Naive thymus-derived CD4-positive, alpha-beta T cell (primary cell): ENCODE measurements around the gene MTA2. TPM values are rescaled to one million over a fixed set of nuclear protein-coding genes. Genes with fewer than 3 reads are reported as not detected.
"Not testable (repeated sequence)": the region's sequence is repeated elsewhere in the genome, so short reads cannot be mapped to it uniquely, and the experiment has no call there.

Source experiments
- ATAC-seq: fragments of 150-1000 bp; cut with Tn5 transposase; 2 replicates; pipeline ENCODE4 v1.10.0; 2021; ENCODE audit warnings: mild to moderate bottlenecking, moderate library complexity
- CTCF ChIA-PET: fragments of 350-600 bp; sonication (Branson Sonifier 250); formaldehyde crosslinking; loops from one replicate; lab custom pipeline; 2021; ENCODE audit warnings: antibody characterized with exemption; lab: Charles Lee
- POLR2A ChIA-PET: fragments of 350-600 bp; sonication (Branson Sonifier 250); formaldehyde crosslinking; loops from one replicate; lab custom pipeline; 2021; ENCODE audit warnings: antibody characterized with exemption, inconsistent platforms; lab: Charles Lee
- DNase-seq, 9 donors: peaks; one replicate each; pipeline versions ENCODE4 v3.0.0 to v3.0.0-alpha.2; 2020 to 2022; ENCODE audit warnings: mixed read lengths in 1 of 9
- H3K27ac ChIP-seq: one replicate; pipeline ENCODE4 v1.7.0; 2013; ENCODE audit warnings: mild to moderate bottlenecking, low read depth, low read length, moderate library complexity
- H3K27me3 ChIP-seq, 2 donors: one replicate each; pipeline ENCODE4 v1.7.0; 2013; ENCODE audit warnings: low read length in 2 of 2, mild to moderate bottlenecking in 2 of 2, moderate library complexity in 2 of 2; ENCODE audit not compliant: control insufficient read depth in 2 of 2, insufficient read depth in 2 of 2
- H3K36me3 ChIP-seq, 3 experiments: 1 replicate in 2 of 3; 2 replicates in 1 of 3; pipeline ENCODE4 v1.7.0; 2013; ENCODE audit warnings: low read length in 3 of 3, mild to moderate bottlenecking in 3 of 3, moderate library complexity in 1 of 3; ENCODE audit not compliant: insufficient read depth in 3 of 3, control insufficient read depth in 2 of 3
- H3K4me1 ChIP-seq, 2 donors: one replicate each; pipeline ENCODE4 v1.7.0; 2013; ENCODE audit warnings: low read length in 2 of 2, mild to moderate bottlenecking in 2 of 2, moderate library complexity in 1 of 2; ENCODE audit not compliant: control insufficient read depth in 2 of 2, insufficient read depth in 2 of 2
- H3K4me3 ChIP-seq: 2 replicates; pipeline ENCODE4 v1.7.0; 2013; ENCODE audit warnings: mild to moderate bottlenecking, low read length
- H3K9me3 ChIP-seq, 3 experiments: 1 replicate in 2 of 3; 2 replicates in 1 of 3; pipeline ENCODE4 v1.7.0; 2013; ENCODE audit warnings: low read length in 3 of 3; ENCODE audit not compliant: control insufficient read depth in 2 of 3
- H3K27ac Mint-ChIP-seq, 9 donors: one replicate each; pipeline ENCODE4 v1.8.0; 2020 to 2022; ENCODE audit warnings: mixed read lengths in 9 of 9, mild to moderate bottlenecking in 8 of 9, moderate library complexity in 5 of 9, inconsistent platforms in 2 of 9
- H3K27me3 Mint-ChIP-seq, 5 donors: one replicate each; pipeline ENCODE4 v1.8.0; 2021 to 2022; ENCODE audit warnings: mixed read lengths in 5 of 5, mild to moderate bottlenecking in 1 of 5
- H3K36me3 Mint-ChIP-seq, 5 donors: one replicate each; pipeline ENCODE4 v1.8.0; 2020 to 2022; ENCODE audit warnings: mixed read lengths in 5 of 5, mild to moderate bottlenecking in 3 of 5, inconsistent platforms in 1 of 5
- H3K4me1 Mint-ChIP-seq, 7 donors: one replicate each; pipeline ENCODE4 v1.8.0; 2020 to 2022; ENCODE audit warnings: mixed read lengths in 7 of 7, mild to moderate bottlenecking in 3 of 7, inconsistent platforms in 1 of 7
- H3K4me3 Mint-ChIP-seq, 10 donors: one replicate each; pipeline ENCODE4 v1.8.0; 2020 to 2022; ENCODE audit warnings: mild to moderate bottlenecking in 10 of 10, mixed read lengths in 10 of 10, moderate library complexity in 6 of 10, inconsistent platforms in 2 of 10
- H3K9me3 Mint-ChIP-seq, 11 donors: one replicate each; pipeline ENCODE4 v1.8.0; 2020 to 2022; ENCODE audit warnings: mixed read lengths in 11 of 11, mild to moderate bottlenecking in 4 of 11, inconsistent platforms in 1 of 11, moderate library complexity in 1 of 11
- intact Hi-C, 2 donors: fragments of 100-400 bp; cut with micrococcal nuclease; formaldehyde crosslinking; loops; one replicate each; pipeline ENCODE4 v1.15.1; 2023
- polyA plus RNA-seq, 2 donors: library from polyadenylated mRNA; unstranded; fragments of 300-500 nt; fragmentation: Illumina TruSeq; gene quantifications; one replicate each; pipeline ENCODE4 v1.2.3, GENCODE V29; 2021
- total RNA-seq, 6 experiments: library from RNA in 5 of 6; stranded (reverse) in 5 of 6; gene quantifications; 1 replicate in 5 of 6; 2 replicates in 1 of 6; pipeline ENCODE4 v1.2.3 and lab custom pipeline; 2021 to 2026

The MTA2 gene
- total RNA-seq, result 100 to 1,000 TPM; 134 to 238 (median 199) TPM
- 10 to 100 TPM; 25.6 to 46.4 TPM for polyA plus RNA-seq
- total RNA-seq (lab: John Stamatoyannopoulos, UW), result 218 reads per million, percentile 94 among the genes with 10 or more reads in this experiment

- no peaks in the 10 kb centered on the region for H3K27me3 Mint-ChIP-seq
- Histone ChIP-seq H3K27me3 (no peaks in the 10 kb centered on the region), H3K9me3 (no peaks in the 10 kb centered on the region), H3K27ac (peak within 1 kb of the TSS; percentile 98), H3K4me1 (peaks cover 16 to 23% of the 10 kb centered on the region in 2 donors), H3K4me3 (peak within 1 kb of the TSS; percentile 71), H3K36me3 (peaks cover 12 to 60% (median 25%) of the 10 kb centered on the region in 3 experiments)
- ATAC-seq, result peak; percentile 85
- H3K27ac Mint-ChIP-seq, result peak within 1 kb of the TSS; percentile 90 to 98 (median 97)
- peaks cover 0 to 1% (median 0%) of the 10 kb centered on the region in 11 donors for H3K9me3 Mint-ChIP-seq
- peaks cover 11 to 55% (median 37%) of the 10 kb centered on the region in 5 donors for H3K36me3 Mint-ChIP-seq
- intact Hi-C loops, result loop anchor here (1.0 to 5.0 kb wide), 6 partner anchors 11 to 256 kb away; partner anchors contain the start of genes EML3 (in 1 of the 2), GANAB (in 1 of the 2), HNRNPUL2 (in 1 of the 2) and UBXN1 (in 1 of the 2)
- peak within 1 kb of the TSS; percentile 85 to 99 (median 94) for H3K4me3 Mint-ChIP-seq
- peak; percentile 98 to 100 (median 100) for DNase-seq
- peaks cover 43 to 64% (median 54%) of the 10 kb centered on the region in 7 donors for H3K4me1 Mint-ChIP-seq
- POLR2A ChIA-PET, result interaction anchor here (0.5 to 15.2 kb wide), 29 partner anchors 7 to 280 kb away, joined by 3 to 219 read pairs (median 5); partner anchors contain the start of genes B3GAT3, BSCL2, C11orf98 and CSKMT
- CTCF ChIA-PET, result interaction anchor here (0.6 to 1.3 kb wide), 6 partner anchors 9 to 207 kb away, joined by 3 to 13 read pairs (median 3); partner anchors contain the start of genes ROM1 and TUT1
Observed at GRCh38 chr11:62601372-62602140, at the start of gene MTA2. MTA2 (minus strand) TSS chr11:62601865; CDS start chr11:62601450, 415 bp downstream.

GRCh38 chr11:62650283-62650682 lies 48.6 kb upstream of the MTA2 start:
- H3K36me3 ChIP-seq, result peaks cover 0 to 28% (median 0%) of the 10 kb centered on the region in 3 experiments
- Mint-ChIP-seq H3K4me1 (peaks cover 17 to 48% (median 36%) of the 10 kb centered on the region in 7 donors), H3K36me3 (peaks cover 0 to 12% (median 0%) of the 10 kb centered on the region in 5 donors), H3K27ac (peak overlapping the region in 2 of 9 donors; percentile 28 to 71)
- ChIA-PET POLR2A (interaction anchor here (0.6 to 21.6 kb wide), 12 partner anchors 7 to 227 kb away, joined by 3 to 332 read pairs (median 4); partner anchors contain the start of genes C11orf98, CSKMT, LBHD1 and MTA2), CTCF (interaction anchor here (1.0 to 1.5 kb wide), 5 partner anchors 9 to 59 kb away, joined by 3 to 5 read pairs (median 3); partner anchors contain the start of genes C11orf98, CSKMT and TUT1)
- DNase-seq, H3K27me3 Mint-ChIP-seq, H3K4me3 ChIP-seq, intact Hi-C loops, H3K27me3 ChIP-seq, H3K4me3 Mint-ChIP-seq, H3K9me3 ChIP-seq, H3K9me3 Mint-ChIP-seq, H3K27ac ChIP-seq, ATAC-seq: not testable (repeated sequence)
- H3K4me1 ChIP-seq, result peaks cover 19 to 27% of the 10 kb centered on the region in 2 donors

- ATAC-seq, result no peak
- Mint-ChIP-seq H3K36me3 (peaks cover 0 to 14% (median 0%) of the 10 kb centered on the region in 5 donors), H3K9me3 (peaks cover 0 to 8% (median 0%) of the 10 kb centered on the region in 11 donors), H3K4me1 (peaks cover 17 to 49% (median 42%) of the 10 kb centered on the region in 7 donors), H3K4me3 (peak overlapping the region in 1 of 10 donors; percentile 25), H3K27ac (peak overlapping the region in 2 of 9 donors; percentile 14 to 38), H3K27me3 (no peaks in the 10 kb centered on the region)
- H3K36me3 ChIP-seq, result peaks cover 0 to 28% (median 0%) of the 10 kb centered on the region in 3 experiments
- no peak overlapping the region for H3K4me3 ChIP-seq
- no peaks in the 10 kb centered on the region for H3K9me3 ChIP-seq
- ChIA-PET CTCF (interaction anchor here (1.1 to 2.2 kb wide), 4 partner anchors 14 to 50 kb away, joined by 3 to 6 read pairs (median 3); partner anchors contain the start of genes C11orf98, CSKMT, EML3 and ROM1), POLR2A (interaction anchor here (0.6 to 21.6 kb wide), 11 partner anchors 8 to 206 kb away, joined by 3 to 332 read pairs (median 5); partner anchors contain the start of genes B3GAT3, C11orf98, CSKMT and HNRNPUL2)
- H3K27ac ChIP-seq, result no peak overlapping the region
- no peak for DNase-seq
- peaks cover 19 to 33% of the 10 kb centered on the region in 2 donors for H3K4me1 ChIP-seq
- intact Hi-C loops, result no loop called here
- no peaks in the 10 kb centered on the region for H3K27me3 ChIP-seq
Observed at GRCh38 chr11:62649486-62649885, 47.8 kb upstream of the MTA2 start.

GRCh38 chr11:62648967-62649364 lies 47.3 kb upstream of the MTA2 start:
- Mint-ChIP-seq H3K36me3 (peaks cover 0 to 16% (median 0%) of the 10 kb centered on the region in 5 donors), H3K4me3 (no peak overlapping the region), H3K27ac (peak overlapping the region in 2 of 9 donors; percentile 14 to 55), H3K4me1 (peaks cover 17 to 51% (median 47%) of the 10 kb centered on the region in 7 donors), H3K9me3 (peaks cover 0 to 5% (median 0%) of the 10 kb centered on the region in 11 donors), H3K27me3 (no peaks in the 10 kb centered on the region)
- CTCF ChIA-PET, result interaction anchor here (1.1 to 2.2 kb wide), 2 partner anchors 16 to 36 kb away, joined by 3 to 6 read pairs; partner anchors contain the start of genes C11orf98, CSKMT, EML3 and ROM1
- intact Hi-C loops, result no loop called here
- Histone ChIP-seq H3K4me3 (no peak overlapping the region), H3K9me3 (no peaks in the 10 kb centered on the region), H3K27ac (no peak overlapping the region), H3K36me3 (peaks cover 0 to 33% (median 0%) of the 10 kb centered on the region in 3 experiments), H3K27me3 (no peaks in the 10 kb centered on the region), H3K4me1 (peaks cover 19 to 33% of the 10 kb centered on the region in 2 donors)
- POLR2A ChIA-PET, result interaction anchor here (0.9 to 21.6 kb wide), 10 partner anchors 9 to 192 kb away, joined by 3 to 332 read pairs (median 7); partner anchors contain the start of genes B3GAT3, C11orf98, CSKMT and HNRNPUL2
- DNase-seq, result no peak
- ATAC-seq, result no peak

GRCh38 chr11:62648185-62648966 lies 46.7 kb upstream of the MTA2 start:
- Mint-ChIP-seq H3K4me3 (no peak overlapping the region), H3K27me3 (no peaks in the 10 kb centered on the region), H3K27ac (no peak overlapping the region), H3K36me3 (peaks cover 0 to 17% (median 0%) of the 10 kb centered on the region in 5 donors), H3K9me3 (peaks cover 0 to 2% (median 0%) of the 10 kb centered on the region in 11 donors), H3K4me1 (peaks cover 14 to 47% (median 44%) of the 10 kb centered on the region in 7 donors)
- Histone ChIP-seq H3K27me3 (no peaks in the 10 kb centered on the region), H3K4me1 (peaks cover 19 to 33% of the 10 kb centered on the region in 2 donors), H3K9me3 (no peaks in the 10 kb centered on the region), H3K27ac (no peak overlapping the region), H3K4me3 (no peak overlapping the region), H3K36me3 (peaks cover 0 to 39% (median 3%) of the 10 kb centered on the region in 3 experiments)
- ATAC-seq (no peak), DNase-seq (no peak)
- intact Hi-C loops, result no loop called here
- CTCF ChIA-PET, result interaction anchor here (0.8 to 2.2 kb wide), 5 partner anchors 11 to 58 kb away, joined by 3 to 6 read pairs (median 3); partner anchors contain the start of genes C11orf98, CSKMT, EML3 and ROM1
- POLR2A ChIA-PET, result interaction anchor here (0.7 to 21.6 kb wide), 12 partner anchors 10 to 193 kb away, joined by 3 to 332 read pairs (median 10); partner anchors contain the start of genes B3GAT3, BSCL2, C11orf98 and CSKMT
